NOMO-1 (cell line): ENCODE data around the gene CDKN1A.
A peak's percentile ranks its signal among the peaks of the same experiment; 100 is the strongest.
"Not testable (repeated sequence)": the region's sequence is repeated elsewhere in the genome, so short reads cannot be mapped to it uniquely, and the experiment has no call there.

ENCODE experiments used
- DNase-seq, 2 experiments: peaks; one replicate each; lab custom pipeline; 2025; ENCODE audit not compliant: unreplicated experiment in 2 of 2; lab: John Stamatoyannopoulos, UW

The CDKN1A gene

DNA sequence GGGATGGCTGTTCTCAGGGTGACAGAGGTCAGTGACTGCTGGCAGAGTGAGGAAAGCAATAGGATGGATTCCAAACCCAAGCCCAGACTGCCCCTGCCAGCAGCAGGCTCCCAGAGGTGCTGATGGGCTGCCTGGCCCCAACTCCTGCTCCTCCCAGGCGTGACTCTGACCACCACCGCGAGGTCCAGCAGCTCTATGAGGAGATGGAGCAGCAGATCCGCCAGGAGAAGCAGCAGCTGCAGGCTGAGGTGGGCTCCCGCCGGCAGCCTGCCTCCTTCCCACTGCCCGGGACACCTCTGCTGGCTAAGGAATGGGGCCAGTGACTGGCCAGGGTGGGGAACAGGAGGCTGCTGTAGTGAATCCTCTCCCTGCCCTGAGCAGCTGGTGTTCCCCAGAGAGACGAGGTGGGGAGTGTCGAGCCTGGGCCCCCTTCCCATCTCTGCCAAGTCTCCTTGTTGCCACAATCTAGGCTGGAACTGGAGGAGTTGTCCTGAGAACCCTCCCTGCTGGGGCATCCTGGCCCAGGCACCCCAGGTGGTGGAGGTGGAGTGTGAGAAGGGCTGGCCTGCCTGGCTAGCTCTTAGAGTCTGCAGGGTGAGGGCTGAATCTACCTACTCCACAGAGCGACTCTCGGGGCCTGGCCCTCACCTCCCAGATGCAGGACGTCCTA is 39.5 kb downstream of the CDKN1A start:
- DNase-seq, result no peak

DNA sequence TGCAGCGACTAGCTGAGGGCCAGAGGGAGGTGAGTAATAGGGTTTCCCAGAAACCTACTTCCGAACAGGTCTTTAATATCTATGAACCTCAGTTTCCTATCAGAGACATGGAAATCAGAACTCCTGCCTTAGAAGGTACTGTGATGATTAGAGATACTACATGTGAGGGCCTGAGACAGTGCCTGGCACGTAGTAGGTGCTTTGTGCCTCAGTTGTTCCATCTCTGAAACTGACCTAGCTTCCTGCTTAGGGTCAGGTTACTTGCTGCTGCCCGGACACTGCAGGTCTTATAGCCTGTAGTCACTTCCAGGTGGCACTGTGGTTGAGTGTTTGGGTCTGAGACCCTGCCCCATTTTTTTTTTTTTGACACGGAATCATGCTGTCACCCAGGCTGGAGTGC is 40.0 kb downstream of the CDKN1A start:
- no peak for DNase-seq

DNA sequence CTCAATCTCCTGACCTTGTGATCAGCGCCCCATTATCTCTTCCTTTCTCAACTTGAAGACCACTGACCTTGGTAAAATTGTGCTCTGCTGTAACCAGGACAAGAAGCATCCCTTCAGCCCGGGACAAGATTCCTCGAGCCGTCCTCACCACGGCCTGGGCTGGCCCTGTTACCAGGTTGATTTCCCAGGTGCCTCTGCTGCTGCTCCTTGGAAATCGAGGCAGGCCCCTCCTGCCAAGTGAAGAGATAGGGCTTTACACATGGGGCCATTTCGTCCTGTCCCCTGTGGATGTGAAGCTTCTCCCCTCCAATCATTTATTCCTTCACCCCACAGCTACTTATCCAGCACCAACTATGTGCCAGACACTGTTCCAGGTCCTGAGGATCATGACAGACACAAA is 40.6 kb downstream of the CDKN1A start:
- DNase-seq, result no peak

DNA sequence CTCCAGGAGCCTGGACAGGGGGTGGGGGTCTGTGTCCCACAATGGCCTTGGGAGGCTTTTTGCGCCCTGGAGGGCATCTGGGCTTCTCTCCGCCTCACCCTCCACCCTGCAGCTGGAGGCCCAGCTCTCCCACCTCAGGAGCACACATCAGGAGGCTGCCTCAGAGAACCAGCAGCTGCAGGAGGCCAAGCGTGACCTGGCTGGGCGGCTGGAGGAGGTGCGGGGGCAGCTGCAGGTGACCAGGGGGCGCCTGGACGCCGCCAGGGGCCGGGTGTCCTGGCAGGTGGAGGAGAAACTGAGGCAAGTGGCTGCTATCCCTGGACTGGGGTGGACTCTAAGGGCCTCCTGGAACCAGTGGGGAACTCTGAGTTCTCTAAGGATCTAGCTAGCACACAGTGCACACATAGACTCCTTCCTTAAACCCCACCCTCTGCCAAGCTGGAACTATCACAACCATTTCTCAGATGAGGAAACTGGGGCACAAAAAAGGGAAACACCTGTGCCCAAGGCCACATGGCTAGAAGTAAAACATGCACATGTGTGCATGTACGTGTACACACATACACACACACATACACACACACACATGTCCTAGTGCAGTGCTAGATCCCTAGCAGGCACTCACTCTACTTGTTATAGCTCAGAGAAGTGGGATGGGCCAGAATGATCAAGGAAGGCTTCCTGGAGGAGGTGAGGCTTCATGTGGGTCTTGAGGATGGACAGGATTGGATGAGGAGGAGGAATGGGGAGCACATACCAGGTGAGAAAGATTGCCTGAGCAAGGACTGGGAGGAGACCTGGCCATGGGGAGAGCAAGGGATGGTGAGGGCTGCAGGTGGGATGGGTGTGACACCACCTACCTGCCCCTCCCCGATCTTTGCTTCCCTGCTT is 42.0 kb downstream of the CDKN1A start:
- no peak for DNase-seq

DNA sequence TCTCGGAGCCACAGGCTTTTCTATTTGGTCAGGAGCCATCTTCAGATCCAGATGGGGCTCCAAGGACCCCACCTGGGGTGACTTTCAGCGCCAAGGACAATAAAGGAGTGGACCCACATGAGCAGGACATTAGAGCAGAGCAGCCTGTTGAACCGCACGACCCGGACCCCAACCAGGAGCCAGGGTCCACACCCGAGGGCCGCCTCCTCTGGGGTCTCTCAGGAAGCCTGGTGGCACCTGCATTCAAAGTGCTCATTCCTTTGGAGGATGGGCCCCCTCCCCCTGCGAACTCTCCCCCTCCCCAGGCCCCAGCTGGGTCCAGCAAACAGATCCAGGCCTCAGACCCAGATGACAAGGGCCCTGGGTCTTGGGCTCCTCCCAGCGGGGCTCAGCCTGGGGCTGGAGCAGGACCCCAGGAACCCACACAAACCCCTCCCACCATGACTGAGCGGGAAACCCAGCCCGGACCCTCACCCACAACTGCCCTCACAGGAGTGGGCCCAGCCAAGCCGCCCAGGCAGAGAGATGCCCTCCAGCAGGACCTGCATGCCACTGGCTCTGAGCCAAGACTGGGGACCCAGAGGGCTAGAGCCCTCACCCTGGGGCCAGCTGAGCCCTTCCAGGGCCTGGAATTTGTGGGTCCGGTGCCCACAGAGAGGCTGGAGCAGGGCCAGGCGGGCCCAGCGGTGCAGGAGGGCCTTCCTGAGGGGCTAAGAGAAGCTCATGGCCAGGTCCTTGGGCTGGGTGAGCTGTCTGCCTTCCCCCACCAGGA is 43.0 kb downstream of the CDKN1A start:
- DNase-seq, result no peak

DNA sequence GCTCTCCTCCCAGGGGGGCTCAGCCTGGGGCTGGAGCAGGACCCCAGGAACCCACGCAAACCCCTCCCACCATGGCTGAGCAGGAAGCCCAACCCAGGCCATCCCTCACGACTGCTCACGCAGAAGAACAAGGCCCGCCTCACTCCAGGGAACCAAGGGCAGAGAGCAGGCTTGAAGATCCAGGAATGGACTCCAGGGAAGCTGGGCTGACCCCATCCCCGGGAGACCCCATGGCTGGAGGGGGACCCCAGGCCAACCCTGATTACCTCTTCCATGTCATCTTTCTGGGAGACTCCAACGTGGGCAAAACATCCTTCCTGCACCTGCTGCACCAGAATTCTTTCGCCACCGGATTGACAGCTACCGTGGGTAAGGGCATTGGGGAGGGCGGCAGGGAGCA is 43.9 kb downstream of the CDKN1A start:
- no peak for DNase-seq

DNA sequence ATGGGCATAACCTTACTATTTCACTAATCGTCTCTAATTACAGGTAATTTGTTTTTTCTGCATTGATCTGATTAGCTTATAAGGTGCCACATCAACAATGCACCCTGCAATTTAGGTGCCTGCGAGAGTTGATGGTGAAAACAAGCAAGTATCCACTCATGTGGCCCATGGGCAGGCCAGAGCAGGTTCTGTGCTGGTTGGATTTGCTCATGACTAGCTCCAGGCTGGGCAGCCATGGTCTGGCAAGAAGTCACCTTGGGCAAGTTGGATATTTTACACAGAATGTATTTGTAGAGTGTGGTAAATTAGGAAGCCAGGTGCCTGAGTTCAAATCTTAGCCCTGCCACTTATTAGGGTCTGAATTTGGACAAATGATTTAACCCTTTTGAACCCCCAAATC is 44.4 kb downstream of the CDKN1A start:
- no peak for DNase-seq

DNA sequence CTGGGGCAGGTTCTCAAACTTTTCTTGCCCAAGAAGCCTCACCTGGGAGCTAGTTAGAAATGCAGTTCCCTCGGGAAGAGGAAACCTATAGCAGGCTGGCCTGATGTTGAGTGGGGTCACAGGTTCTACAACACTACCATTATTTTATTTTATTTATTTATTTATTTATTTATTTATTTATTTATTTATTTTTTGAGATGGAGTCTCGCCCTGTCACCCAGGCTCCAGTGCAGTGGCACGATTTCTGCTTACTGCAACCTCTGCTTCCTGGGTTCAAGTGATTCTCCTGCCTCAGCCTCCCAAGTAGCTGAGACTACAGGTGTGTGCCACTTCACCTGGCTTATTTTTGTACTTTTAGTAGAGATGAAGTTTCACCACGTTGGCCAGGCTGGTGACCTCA is 45.5 kb downstream of the CDKN1A start:
- DNase-seq, result not testable (repeated sequence)

DNA sequence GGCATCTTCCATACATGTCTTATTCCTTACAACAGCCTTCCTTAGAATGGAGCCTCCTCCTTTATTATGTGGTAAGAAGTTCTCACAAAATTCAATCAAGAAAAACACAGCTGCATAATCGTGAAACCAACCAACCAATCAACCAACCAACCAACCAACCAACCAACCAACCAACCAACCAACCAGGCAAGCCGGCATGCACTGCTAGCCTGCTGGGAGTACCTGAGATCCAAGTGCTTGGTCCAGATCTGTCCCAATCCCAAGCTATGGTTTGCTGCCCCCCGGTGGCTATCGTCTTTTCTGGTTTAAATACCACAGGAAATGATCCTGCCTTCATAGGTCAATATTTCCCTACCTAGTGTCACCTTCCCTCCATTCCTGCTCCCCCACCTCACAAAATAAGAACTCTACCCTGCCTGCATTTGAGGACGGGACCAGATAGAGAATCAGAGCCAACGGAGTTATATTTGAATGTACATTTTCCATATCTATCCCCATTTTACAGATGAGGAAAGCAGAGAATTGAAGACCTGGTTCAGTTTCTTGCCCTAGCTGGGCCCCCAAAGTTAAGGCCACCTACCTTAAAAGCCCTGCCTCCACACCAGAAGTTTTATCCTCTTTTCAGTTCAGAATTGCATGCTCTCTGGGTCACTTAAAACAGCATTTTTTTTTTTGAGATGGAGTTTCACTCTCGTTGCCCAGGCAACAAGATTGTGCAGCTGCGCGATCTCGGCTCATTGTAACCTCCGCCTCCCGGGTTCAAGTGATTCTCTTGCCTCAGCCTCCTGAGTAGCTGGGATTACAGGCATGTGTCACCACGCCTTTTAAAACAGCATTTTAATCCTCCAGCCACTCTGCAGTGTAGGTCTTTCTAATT is 46.2 kb downstream of the CDKN1A start:
- no peak for DNase-seq

DNA sequence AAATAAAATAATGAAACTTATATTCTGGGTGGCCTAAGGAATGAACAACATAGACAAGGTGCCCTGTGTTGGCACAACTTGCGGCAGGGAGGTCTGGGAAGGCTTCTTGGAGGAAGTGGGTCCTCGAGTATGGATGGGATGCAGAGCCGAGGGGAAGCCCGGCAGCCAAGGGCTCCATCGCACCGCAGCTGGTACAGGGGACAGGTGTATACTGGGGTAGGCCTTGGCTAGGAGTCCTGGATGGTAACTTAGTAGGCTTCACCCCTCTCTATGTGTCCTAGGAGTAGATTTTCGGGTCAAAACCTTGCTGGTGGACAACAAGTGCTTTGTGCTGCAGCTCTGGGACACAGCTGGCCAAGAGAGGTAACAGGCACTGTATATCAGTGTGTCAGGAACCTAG is 47.1 kb downstream of the CDKN1A start:
- DNase-seq, result no peak

DNA sequence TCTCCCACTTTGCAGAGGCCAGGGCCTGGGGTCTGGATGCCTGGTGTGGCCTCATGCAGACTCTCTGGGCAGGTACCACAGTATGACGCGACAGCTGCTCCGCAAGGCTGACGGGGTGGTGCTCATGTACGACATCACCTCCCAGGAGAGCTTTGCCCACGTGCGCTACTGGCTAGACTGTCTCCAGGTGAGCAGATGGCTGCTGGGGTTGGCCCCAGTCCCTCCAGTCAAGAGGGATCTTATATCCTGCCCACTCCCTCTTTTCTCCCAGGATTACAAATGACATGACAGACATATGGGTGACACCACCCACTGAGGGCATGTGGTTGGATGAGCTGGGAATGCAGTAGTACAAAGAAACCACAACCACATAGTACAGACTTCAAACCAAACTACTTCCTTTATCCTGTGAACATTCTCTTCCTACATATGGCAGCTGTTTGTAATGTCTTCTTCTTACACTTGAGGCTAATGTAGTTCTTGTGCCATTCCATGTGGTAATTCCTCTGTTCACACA is 49.0 kb downstream of the CDKN1A start:
- DNase-seq, result peak; percentile 9 to 27

DNA sequence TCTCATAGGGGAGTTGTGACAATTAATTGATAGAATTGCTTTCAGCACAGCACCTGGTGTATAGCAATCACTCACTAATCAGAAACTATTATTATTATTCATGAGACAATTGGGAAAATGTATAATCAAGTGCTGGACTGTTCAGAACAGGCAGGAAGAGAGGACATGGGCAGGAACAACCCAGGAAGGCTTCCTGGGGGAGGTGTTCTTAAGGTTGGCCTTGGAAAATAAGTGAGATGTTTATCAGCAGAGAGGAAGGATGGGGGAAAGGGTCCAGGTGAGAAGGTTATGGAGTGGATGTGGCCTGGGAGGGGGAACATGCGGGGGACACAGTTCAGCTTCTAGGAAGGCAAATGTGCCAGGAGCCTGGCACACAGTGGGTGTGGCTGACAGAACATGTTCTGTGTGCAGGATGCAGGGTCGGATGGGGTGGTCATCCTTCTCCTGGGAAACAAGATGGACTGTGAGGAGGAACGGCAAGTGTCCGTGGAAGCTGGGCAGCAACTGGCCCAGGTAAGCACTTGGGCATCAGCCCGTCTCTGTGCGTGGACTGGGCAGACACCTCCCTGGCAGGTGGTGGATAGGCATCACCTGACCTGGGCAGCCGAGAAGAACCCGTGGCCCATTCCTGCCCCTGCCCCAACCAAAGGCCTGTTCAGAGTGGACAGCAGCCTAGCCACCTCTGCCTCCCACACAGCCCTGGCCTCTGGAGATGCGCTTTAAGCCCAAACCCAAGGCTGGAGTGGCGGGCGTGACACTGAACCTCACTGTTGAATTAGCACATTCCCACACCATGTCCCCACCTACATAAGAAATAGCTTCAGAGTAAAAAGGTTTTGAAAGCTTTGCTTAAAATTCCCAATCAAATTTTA is 50.0 kb downstream of the CDKN1A start:
- no peak for DNase-seq

DNA sequence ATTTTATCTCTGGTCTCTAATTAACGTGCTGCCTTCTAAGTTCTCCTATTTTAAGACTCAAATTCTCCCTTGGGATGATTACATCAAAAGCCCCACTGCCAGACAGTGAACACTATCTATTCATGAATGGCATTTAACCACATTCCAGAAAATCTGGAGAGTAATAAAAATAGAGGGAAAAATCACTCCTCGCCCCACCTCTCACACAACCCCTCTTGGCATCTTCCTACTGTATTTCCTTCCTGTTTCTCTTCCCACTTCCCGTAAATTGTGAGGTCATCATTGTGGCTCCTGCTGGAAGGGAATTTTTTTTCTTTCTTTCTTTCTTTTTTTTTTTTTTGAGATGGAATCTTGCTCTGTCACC is 50.6 kb downstream of the CDKN1A start:
- DNase-seq, result no peak

DNA sequence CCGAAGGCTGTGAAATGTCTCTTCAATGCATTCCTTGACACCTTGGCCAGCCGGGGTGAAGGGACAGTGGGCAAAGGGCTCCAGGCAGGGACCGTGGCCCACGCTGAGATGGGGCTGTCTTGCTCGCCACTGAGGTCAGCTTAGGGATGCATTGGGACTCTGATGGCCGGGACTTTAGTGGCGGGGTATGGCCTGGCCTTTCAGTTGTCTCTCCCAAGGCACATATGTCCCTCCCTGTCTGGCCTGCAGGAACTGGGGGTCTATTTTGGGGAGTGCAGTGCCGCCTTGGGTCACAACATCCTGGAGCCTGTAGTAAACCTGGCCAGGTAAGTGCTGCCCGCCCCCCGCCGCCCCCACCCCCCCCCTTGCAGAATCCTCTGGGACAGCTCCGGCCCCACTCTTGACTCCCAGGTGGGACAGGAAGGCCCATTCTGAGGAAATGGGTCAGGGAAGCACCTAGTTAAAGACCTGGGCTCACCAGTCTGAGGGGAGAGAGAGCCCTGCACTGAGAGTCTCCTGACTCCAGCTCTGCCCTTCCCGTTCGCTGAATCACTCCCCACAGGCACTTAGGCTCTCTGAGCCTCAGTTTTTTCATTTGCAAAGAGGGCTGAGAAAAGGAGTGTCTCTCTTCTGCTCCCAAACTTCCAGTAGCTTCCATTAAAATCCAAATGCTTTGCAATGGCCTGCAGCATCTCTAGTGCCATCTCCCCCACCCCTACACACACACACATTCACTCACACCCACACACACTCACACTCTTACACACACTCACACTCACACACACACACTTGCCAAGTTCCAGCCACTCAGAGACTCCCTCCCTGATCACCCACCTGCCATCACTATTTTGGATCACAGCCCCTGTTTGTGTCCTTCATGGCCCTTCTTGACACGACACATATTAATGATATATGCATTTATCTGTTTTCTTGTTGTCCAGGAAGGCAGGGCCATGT is 52.2 kb downstream of the CDKN1A start:
- no peak for DNase-seq

DNA sequence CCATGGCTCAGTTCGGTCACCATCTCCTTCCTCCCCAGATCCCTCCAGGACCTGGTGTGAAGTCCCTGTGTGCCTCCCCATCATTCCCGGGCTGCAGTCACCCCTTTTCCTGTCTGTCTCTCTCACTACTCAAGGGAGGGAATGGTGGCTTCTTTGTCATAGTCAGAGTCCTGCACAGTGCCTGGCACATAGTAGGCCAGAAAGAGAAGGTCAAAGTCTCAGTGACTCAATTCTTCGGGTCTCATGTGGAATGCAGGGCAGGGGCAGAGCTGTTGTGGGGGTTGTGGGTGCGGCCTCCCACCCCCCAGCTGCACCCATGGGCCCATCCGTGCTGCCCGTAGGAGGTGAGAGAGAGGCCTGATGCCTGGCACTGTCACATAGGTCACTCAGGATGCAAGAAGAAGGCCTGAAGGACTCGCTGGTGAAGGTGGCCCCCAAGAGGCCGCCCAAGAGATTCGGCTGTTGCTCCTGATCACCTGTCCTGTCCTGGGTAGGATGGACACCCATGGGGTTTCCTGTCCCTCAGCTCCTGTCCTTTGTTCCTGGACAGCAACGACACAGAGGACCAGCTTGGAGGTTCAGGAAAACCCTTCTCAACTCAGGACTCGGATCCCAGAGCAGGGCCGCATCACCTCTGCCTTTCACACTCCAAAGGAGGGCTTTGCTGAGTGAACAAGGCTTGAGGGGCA is 53.3 kb downstream of the CDKN1A start:
- DNase-seq, result no peak

DNA sequence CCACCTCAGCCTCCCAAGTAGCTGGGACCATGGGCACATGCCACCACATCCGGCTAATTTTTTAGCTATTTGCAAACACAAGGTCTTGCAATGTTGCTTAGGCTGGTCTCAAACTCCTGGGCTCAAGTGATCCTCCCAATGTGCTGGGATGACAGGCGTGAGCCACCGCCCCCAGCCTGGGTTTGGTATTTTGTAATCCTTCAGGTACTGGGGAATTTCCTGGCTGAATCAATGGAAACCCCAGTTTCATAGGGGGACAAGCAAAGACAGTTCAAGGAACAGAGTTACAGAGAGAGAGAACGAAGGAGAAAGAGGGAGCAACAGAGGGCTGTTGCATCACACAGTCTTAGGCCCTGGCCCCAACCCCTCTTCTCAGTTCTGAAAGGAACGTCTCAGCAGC is 54.8 kb downstream of the CDKN1A start:
- DNase-seq, result no peak

DNA sequence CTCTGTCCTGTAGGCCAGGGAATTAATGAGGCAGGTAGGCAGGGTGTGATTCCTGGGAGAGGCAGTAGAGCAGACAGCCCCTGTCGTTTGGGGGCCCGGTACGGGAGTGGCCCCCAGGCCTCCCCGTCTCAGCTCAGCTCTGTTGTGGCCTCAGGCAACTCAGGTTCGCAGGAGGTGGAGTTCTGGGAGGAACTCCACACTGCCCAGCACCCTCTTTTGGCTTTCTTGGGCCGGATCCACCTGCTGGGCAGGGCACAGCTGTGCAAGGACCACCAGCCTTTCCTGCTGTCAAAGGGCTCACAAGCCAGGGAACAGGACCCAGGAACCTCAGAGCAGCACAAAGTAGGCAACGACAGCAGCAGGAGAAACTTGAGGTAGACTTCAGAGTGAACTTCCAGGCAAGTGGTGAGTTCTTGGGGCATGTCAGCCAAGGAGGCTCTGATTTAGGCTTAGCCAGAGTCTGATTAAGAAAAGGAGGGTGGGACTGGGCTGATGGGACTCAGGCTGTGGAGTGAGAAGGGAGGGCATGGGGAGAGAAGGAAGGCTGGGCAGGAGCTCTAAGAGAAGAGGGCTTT is 56.1 kb downstream of the CDKN1A start:
- DNase-seq, result no peak
